Panc1 (cell line): ENCODE data around the gene ASCC1.
"Not testable (repeated sequence)": the region's sequence is repeated elsewhere in the genome, so short reads cannot be mapped to it uniquely, and the experiment has no call there.

Experiments used
- CTCF ChIP-seq: fragments of 450-650 bp; IDR thresholded peaks from 2 replicates; pipeline ENCODE4 v1.5.1; 2017; ENCODE audit warnings: mild to moderate bottlenecking
- POLR2AphosphoS5 ChIP-seq: IDR thresholded peaks from 2 replicates; pipeline ENCODE4 v1.6.1; 2012; ENCODE audit warnings: mild to moderate bottlenecking, low read depth, low read length, moderate library complexity
- REST ChIP-seq, 2 experiments: IDR thresholded peaks; 2 replicates each; pipeline ENCODE4 v1.6.1; 2011 to 2012; ENCODE audit warnings: low read depth in 2 of 2, control low read depth in 1 of 2, low read length in 1 of 2, mild to moderate bottlenecking in 1 of 2, moderate library complexity in 1 of 2; ENCODE audit not compliant: insufficient read depth in 1 of 2
- TCF7L2 ChIP-seq: IDR thresholded peaks from 2 replicates; pipeline ENCODE4 v1.6.1; 2011; ENCODE audit warnings: mild to moderate bottlenecking, low read depth, low read length, inconsistent platforms

- TF ChIP-seq CTCF; REST (IDR thresholded peaks at IDR 0.05; ENCODE audit: insufficient read depth in 1 of 2, low read depth in 2 of 2, low read length in 1 of 2); POLR2AphosphoS5; TCF7L2: not testable (repeated sequence)
Measured at GRCh38 chr10:72224191-72224590, 8.1 kb upstream of the ASCC1 start.
